ENCODE results near the gene GLYATL3.

DNA sequence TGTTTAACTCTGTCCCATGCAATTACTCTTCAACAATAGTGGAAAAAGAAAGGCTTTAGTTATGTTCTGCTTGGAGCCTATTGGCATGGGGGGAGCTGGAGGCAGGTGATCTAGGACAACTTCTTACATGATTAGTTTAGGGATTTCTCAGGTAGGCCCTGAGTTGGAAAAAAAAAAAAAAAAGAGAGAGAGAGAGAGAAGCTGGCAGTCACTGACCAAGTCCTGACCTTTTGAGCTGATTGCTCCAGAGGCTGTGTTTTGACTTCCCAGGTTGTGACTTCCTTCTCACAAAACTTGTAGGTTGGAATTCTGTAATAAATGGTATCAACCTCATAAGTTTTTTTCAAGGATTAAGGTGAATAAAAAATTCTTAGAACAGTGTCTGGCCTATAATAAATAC lies 58.5 kb downstream of the GLYATL3 start:
- TF ChIP-seq, protein P1, sequence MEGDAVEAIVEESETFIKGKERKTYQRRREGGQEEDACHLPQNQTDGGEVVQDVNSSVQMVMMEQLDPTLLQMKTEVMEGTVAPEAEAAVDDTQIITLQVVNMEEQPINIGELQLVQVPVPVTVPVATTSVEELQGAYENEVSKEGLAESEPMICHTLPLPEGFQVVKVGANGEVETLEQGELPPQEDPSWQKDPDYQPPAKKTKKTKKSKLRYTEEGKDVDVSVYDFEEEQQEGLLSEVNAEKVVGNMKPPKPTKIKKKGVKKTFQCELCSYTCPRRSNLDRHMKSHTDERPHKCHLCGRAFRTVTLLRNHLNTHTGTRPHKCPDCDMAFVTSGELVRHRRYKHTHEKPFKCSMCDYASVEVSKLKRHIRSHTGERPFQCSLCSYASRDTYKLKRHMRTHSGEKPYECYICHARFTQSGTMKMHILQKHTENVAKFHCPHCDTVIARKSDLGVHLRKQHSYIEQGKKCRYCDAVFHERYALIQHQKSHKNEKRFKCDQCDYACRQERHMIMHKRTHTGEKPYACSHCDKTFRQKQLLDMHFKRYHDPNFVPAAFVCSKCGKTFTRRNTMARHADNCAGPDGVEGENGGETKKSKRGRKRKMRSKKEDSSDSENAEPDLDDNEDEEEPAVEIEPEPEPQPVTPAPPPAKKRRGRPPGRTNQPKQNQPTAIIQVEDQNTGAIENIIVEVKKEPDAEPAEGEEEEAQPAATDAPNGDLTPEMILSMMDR (IDR thresholded peaks at IDR 0.05) = no peak
- TF ChIP-seq POLR2AphosphoS5 (IDR thresholded peaks at IDR 0.05) = no peak
- TF ChIP-seq POLR2A (IDR thresholded peaks at IDR 0.05) = no peak
